Dendritic cell treated with granulocyte-macrophage colony-stimulating factor and Interleukin-4, amounts not matched to agents 40 ng/mL and 50 ng/mL, for 4 days (primary cell): ENCODE data around the gene ANXA8L1.
A peak's percentile ranks its signal among the peaks of the same experiment; 100 is the strongest.
"Not testable (repeated sequence)": the region's sequence is repeated elsewhere in the genome, so short reads cannot be mapped to it uniquely, and the experiment has no call there.

ENCODE experiments used
- H3K27ac Mint-ChIP-seq: one replicate; pipeline ENCODE4 v1.8.0; 2022; ENCODE audit warnings: mild to moderate bottlenecking, mixed read lengths
- H3K27me3 Mint-ChIP-seq: one replicate; pipeline ENCODE4 v1.8.0; 2022; ENCODE audit warnings: mild to moderate bottlenecking, mixed read lengths
- H3K36me3 Mint-ChIP-seq: one replicate; pipeline ENCODE4 v1.8.0; 2022; ENCODE audit warnings: low read depth, mixed read lengths
- H3K4me1 Mint-ChIP-seq: one replicate; pipeline ENCODE4 v1.8.0; 2022; ENCODE audit warnings: low read depth, mixed read lengths
- H3K4me3 Mint-ChIP-seq: one replicate; pipeline ENCODE4 v1.8.0; 2022; ENCODE audit warnings: mild to moderate bottlenecking, moderate library complexity, mixed read lengths
- H3K9me3 Mint-ChIP-seq: one replicate; pipeline ENCODE4 v1.8.0; 2022; ENCODE audit warnings: mixed read lengths
- intact Hi-C: fragments of 100-400 bp; cut with micrococcal nuclease; formaldehyde crosslinking; loops from one replicate; pipeline ENCODE4 v1.15.0; 2022

Gene ANXA8L1

DNA sequence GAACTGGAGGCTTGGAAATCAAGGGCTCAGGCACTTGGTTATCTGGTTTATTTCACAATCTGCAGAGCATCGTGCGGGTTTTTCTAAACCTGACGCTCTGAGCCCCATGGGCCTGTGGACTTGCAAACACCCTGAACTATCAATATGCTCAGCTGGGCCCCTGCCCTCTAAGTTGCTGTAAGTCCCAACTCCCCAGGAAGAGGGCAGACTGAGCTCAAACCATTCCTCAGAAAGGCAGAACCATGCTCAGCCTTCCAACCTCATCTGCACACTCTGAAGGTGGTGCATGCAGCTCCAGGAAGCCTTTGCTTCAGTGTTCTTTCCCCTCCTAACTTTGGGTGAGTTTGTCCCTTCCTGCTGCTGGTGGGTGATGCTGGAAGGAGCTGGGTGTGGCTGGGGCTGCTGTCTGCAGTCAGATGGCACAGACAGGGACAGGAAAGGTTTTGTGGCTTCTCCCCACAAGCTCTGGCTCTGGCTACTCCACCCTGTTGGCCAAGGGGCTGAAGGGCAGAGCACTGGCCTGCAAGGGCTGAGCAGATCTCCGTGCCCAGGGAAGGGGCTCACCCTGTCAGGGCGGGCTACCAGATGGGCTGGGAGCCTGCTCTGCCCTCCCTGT lies 3.8 kb downstream of the ANXA8L1 start:
- H3K4me1 Mint-ChIP-seq, intact Hi-C loops, H3K4me3 Mint-ChIP-seq, H3K27ac Mint-ChIP-seq, H3K27me3 Mint-ChIP-seq, H3K36me3 Mint-ChIP-seq, H3K9me3 Mint-ChIP-seq: not testable (repeated sequence)

- H3K9me3 Mint-ChIP-seq, H3K4me1 Mint-ChIP-seq, H3K4me3 Mint-ChIP-seq, intact Hi-C loops, H3K27ac Mint-ChIP-seq, H3K27me3 Mint-ChIP-seq, H3K36me3 Mint-ChIP-seq: not testable (repeated sequence)
Measured at GRCh38 chr10:46385858-46386257, 10.3 kb downstream of the ANXA8L1 start.

DNA sequence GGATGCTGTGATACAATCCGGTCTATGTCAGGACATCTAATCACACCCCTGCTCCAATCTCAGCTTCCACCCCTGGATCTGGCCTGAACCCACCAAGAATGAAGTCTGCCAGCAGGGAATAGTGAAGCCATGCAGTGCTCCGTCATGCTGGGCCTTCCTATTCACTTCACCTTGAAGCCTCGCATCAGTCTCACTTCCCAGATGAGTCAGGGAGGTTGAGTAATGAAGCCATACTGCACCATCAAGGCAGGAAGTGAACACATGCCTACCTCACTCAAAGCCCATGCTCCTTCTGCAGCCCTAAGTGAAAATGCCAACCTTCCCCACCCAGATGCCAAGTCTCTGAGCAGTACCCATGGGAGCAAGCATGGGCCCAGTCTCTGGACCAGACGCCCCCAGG lies 11.1 kb downstream of the ANXA8L1 start:
- H3K27me3 Mint-ChIP-seq, H3K4me3 Mint-ChIP-seq, intact Hi-C loops, H3K36me3 Mint-ChIP-seq, H3K4me1 Mint-ChIP-seq, H3K9me3 Mint-ChIP-seq, H3K27ac Mint-ChIP-seq: not testable (repeated sequence)

- H3K27me3 Mint-ChIP-seq, intact Hi-C loops, H3K36me3 Mint-ChIP-seq, H3K4me3 Mint-ChIP-seq, H3K9me3 Mint-ChIP-seq, H3K27ac Mint-ChIP-seq, H3K4me1 Mint-ChIP-seq: not testable (repeated sequence)
Measured at GRCh38 chr10:46387309-46387902, 11.8 kb downstream of the ANXA8L1 start.

GRCh38 chr10:46391422-46391821 lies 15.8 kb downstream of the ANXA8L1 start:
- H3K27me3 Mint-ChIP-seq, H3K36me3 Mint-ChIP-seq, H3K4me1 Mint-ChIP-seq, H3K9me3 Mint-ChIP-seq, intact Hi-C loops, H3K4me3 Mint-ChIP-seq, H3K27ac Mint-ChIP-seq: not testable (repeated sequence)

DNA sequence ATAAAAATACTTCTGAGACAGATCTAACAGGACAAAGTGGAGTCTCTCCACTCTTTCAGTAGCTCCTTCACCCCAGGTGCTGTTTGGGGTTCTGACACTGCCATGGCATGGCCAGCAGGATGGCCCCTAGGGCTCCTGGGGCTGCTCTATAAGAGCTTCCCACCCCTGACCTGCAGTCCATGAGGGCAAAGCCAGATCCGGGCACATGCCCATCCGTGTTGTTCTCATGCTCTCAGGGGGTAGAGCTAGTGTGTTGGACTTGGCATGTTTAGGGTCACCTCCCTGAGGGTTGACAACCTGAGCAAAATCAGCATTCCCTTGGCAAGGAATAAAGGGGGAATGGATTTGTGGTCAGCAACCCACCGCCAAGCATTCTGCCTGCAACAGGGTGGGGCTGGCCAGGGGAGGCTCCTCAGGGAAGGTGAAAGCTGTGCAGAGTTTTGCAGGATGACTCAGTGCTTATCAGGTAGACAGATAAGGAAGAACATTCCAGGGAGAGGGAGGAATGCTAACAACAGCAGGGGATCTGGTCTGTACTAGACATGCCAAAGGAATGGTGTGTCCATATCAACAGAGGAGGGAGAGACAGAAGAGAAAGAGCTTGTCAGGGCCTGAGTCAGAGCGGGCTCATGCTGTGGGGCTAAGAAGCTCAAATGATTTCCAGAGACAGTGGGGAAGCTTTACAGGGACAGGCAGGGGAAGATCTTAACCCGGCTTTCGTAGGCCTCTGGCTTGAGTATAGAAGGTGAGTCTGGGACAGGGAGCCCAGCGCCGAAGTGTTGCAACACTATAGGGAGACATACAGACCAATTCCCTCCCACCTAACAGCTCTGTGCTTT lies 21.1 kb downstream of the ANXA8L1 start:
- H3K4me1 Mint-ChIP-seq, H3K9me3 Mint-ChIP-seq, H3K36me3 Mint-ChIP-seq, H3K4me3 Mint-ChIP-seq, intact Hi-C loops, H3K27ac Mint-ChIP-seq: not testable (repeated sequence)
- peaks cover 14% of the 10 kb centered on the region for H3K27me3 Mint-ChIP-seq

DNA sequence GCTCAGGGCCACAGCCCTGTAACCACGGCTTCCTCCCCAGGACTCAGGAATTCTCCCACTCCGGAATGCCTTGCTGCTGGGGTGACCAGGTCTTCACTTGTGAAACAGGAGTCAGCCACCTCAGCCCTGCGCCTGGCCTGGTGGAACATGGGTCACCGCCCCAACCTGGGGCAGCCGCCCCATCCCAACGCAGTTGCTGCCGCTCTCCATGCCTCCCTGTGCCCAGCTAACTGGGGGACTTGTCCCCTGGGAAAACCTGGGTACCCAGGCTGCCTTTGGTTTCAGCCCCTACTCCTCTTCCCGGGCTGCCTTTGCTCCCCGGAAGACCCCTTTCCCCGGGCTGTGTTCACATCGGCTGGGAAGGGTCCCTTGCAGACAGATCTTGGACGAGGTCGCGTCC lies 22.2 kb downstream of the ANXA8L1 start:
- H3K36me3 Mint-ChIP-seq, H3K9me3 Mint-ChIP-seq, H3K4me1 Mint-ChIP-seq, intact Hi-C loops, H3K27ac Mint-ChIP-seq: not testable (repeated sequence)
- peaks cover 14% of the 10 kb centered on the region for H3K27me3 Mint-ChIP-seq
- H3K4me3 Mint-ChIP-seq: peak overlapping the region; percentile 62

DNA sequence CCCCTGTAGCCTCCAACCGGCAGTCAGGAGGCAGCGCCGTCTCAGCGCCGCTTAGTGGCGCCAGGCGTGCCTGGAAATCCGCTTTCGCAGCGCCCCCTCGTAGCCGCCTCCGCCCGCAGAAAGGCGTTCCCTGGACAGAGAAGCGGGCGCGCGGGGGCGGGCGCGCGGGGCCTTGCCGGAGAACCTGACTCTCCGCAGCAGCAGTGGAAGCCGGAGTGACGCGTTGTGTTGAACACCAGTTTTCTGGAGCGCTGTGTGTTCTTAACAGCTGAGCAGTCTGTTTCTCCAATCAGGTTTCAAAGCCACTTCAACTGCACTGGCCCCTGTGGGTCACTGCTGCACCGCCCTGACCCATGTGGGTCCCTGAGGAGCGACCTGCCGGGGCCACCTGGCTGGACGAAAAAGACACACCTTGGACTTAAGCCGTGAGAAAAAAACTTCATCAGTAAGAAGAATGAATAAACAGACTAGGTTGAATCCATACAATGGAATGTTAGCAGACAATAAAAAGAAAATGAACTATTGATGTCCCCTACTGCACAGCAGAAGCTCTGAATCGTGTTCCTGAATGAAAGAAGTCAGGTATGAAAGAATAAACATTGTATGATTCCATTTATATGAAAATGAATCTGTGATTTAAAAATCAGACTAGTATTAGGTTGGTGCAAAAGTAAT lies 22.8 kb downstream of the ANXA8L1 start:
- H3K9me3 Mint-ChIP-seq, H3K4me1 Mint-ChIP-seq, H3K36me3 Mint-ChIP-seq, H3K27ac Mint-ChIP-seq, intact Hi-C loops: not testable (repeated sequence)
- H3K4me3 Mint-ChIP-seq: peak overlapping the region; percentile 62
- peaks cover 14% of the 10 kb centered on the region for H3K27me3 Mint-ChIP-seq

DNA sequence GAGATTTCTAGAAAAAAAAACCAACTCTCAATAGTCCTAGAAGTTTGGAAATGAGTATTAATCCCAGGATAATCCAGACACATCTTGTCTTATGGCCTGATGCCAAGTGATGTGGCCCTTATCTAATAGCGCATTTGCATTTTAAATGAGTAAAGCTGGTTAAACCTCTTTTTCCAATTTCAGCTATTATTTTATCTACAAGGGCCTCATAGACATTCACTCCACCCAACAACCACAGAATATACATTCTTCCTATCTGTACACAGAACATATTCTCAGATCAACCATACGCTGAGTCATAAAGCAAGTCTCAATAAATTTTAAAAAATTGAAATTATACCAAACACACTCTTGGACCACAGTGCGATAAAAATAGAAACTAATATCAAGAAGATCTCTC lies 34.0 kb downstream of the ANXA8L1 start:
- H3K4me1 Mint-ChIP-seq, H3K36me3 Mint-ChIP-seq, H3K9me3 Mint-ChIP-seq, H3K4me3 Mint-ChIP-seq, H3K27me3 Mint-ChIP-seq, H3K27ac Mint-ChIP-seq, intact Hi-C loops: not testable (repeated sequence)

GRCh38 chr10:46411123-46411522 lies 35.5 kb downstream of the ANXA8L1 start:
- H3K36me3 Mint-ChIP-seq: not testable (repeated sequence)

GRCh38 chr10:46412665-46413064 lies 37.1 kb downstream of the ANXA8L1 start:
- H3K9me3 Mint-ChIP-seq, H3K36me3 Mint-ChIP-seq, H3K4me1 Mint-ChIP-seq, H3K27ac Mint-ChIP-seq, intact Hi-C loops, H3K27me3 Mint-ChIP-seq, H3K4me3 Mint-ChIP-seq: not testable (repeated sequence)

More at GRCh38 chr10:46411123-46411522, 35.5 kb downstream of the ANXA8L1 start:
- H3K27ac Mint-ChIP-seq, H3K4me3 Mint-ChIP-seq, intact Hi-C loops, H3K4me1 Mint-ChIP-seq, H3K27me3 Mint-ChIP-seq, H3K9me3 Mint-ChIP-seq: not testable (repeated sequence)

DNA sequence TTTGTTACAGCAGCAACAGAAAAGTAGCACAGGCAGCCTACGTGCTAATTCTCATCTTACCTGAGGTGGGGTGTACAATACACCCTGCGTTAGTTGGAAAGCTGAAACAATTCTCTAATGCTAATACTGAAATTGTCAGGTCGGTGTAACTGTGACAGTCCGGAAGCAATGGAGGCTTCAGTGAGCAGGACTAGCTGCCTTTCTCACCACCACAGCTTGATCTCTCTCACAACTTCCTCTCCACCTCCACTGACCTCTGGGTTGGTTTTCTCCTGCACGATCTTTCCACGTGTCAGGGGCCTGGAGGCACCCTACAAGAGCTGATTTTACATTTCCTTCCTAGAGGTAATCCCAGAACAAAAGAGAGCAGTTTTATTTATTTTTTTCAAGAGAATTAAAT lies 39.7 kb downstream of the ANXA8L1 start:
- H3K4me1 Mint-ChIP-seq, H3K27ac Mint-ChIP-seq, intact Hi-C loops, H3K9me3 Mint-ChIP-seq, H3K4me3 Mint-ChIP-seq, H3K36me3 Mint-ChIP-seq, H3K27me3 Mint-ChIP-seq: not testable (repeated sequence)

DNA sequence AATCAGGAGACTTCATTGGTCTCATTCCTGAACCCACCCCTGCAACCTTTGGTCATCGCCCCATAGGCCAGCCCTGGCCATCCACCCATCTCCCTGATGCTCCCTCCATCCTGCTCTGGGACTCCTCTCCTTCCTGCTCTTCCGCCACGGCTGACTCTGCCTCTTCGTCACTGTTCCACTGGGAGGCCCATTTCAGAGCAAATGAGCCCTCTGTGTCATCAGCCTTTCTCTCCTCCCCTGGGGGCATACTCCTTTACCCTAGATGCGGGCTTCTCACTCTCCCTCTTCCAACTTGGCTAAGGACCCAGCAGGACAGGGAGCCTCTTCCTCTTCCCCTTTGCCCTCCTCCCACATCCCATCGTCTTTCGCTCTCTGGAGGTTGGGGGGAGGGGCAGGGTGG lies 42.7 kb downstream of the ANXA8L1 start:
- intact Hi-C loops, H3K4me1 Mint-ChIP-seq, H3K4me3 Mint-ChIP-seq, H3K36me3 Mint-ChIP-seq, H3K27ac Mint-ChIP-seq, H3K9me3 Mint-ChIP-seq, H3K27me3 Mint-ChIP-seq: not testable (repeated sequence)

- H3K4me1 Mint-ChIP-seq, H3K27me3 Mint-ChIP-seq, H3K4me3 Mint-ChIP-seq, intact Hi-C loops, H3K9me3 Mint-ChIP-seq, H3K36me3 Mint-ChIP-seq, H3K27ac Mint-ChIP-seq: not testable (repeated sequence)
Measured at GRCh38 chr10:46419570-46420379, 44.2 kb downstream of the ANXA8L1 start.
